Activated naive CD4-positive, alpha-beta T cell treated with Interleukin-2 at 50 U/mL for 16 hours (primary cell): Measurements from ENCODE around the gene ABI3.
A peak's percentile ranks its signal among the peaks of the same experiment; 100 is the strongest.
"Not testable (repeated sequence)": the region's sequence is repeated elsewhere in the genome, so short reads cannot be mapped to it uniquely, and the experiment has no call there.

ENCODE experiments used
- DNase-seq: peaks from one replicate; pipeline ENCODE4 v3.0.0-alpha.2; 2020

Gene ABI3

DNA sequence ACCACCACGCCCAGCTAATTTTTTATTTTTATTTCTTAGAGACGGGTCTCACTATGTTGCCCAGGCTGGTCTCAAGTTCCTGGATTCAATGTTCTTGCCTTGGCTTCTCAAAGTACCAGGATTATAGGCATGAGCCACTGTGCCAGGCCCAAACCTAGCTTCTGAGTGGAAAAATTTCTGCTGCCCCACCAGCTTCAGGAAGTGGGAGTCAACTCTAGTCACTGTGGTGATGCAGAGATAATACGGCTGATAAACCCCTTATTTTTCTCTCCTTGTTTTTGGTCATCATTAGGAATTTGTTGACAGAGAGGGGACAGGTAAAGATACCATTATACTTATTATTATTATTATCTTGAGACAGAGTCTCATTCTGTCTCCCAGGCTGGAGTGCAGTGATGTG, 47.9 kb downstream of the ABI3 start:
- DNase-seq: no peak

DNA sequence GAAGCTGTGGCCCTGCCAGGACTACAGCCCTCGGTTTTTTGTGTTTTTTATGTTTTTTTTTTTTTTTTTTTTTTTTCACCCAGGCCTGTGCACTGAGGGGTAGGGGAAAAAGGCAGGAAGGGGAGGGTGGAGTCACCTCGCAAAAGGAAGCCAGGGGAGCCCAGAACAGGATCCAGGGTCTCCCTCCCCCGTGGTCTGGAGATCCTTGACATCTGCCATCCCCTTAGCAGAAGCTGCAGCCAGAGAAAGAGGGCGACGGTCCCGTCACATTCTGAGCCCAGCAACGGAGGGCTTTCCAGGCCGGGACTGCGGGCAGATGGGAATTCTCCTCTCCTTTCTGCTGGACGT, 49.1 kb downstream of the ABI3 start:
- DNase-seq: no peak

DNA sequence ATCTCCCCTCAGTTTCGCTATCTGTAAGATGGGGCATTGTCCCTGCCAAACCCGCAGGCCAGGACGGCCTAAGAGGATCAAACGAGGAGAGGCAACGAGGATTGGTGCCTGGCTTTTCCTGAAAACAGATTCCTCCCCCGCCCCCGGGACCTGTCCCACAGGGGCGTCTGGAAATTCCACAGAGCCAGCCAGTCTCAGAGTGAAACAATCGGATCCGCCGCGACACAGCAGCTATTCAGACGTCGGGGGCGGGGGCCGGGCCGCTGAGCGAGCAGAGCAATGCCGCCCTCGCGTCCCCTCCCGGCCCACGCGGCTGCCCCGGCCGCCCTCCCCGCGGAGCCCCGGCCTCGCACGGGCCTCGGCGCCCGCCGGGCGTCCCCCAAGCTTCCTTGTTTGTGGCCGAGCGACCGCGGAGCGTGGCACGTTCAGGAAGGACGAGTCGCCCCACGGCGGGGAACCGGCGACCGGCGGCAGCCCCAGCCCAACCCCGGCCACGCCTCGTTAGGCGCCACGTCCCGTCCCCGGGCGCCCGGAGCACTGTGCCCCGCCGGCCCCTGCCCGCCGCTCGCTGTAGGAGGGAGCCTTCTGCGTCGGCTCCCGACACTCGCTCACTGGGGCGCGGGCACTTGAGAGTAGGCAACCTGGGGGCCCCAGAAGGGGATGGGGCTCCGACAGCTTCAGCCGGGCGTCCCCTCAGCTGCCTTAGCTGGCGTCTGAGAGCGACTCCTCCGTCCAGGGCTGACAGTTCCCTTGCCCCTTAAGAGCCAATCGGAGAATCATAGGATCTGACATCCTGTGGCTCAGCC, 49.7 kb downstream of the ABI3 start:
- DNase-seq: peak; percentile 61

- DNase-seq: peak; percentile 45
Observed at GRCh38 chr17:49260817-49261291, 50.3 kb downstream of the ABI3 start.

DNA sequence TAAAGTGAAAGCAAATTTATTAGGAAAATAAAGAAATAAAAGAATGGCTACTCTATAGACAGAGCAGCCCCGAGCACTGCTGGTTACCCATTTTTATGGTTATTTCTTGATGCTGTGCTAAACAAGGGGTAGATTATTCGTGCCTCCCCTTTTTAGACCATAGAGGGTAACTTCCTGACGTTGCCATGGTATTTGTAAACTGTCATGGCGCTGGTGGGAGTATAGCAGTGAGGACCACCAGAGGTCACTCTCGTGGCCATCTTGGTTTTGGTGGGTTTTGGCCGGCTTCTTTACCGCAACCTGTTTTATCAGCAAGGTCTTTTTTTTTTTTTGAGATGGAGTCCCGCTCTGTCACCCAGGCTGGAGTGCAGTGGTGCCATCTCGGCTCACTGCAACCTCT, 51.0 kb downstream of the ABI3 start:
- DNase-seq: not testable (repeated sequence)

DNA sequence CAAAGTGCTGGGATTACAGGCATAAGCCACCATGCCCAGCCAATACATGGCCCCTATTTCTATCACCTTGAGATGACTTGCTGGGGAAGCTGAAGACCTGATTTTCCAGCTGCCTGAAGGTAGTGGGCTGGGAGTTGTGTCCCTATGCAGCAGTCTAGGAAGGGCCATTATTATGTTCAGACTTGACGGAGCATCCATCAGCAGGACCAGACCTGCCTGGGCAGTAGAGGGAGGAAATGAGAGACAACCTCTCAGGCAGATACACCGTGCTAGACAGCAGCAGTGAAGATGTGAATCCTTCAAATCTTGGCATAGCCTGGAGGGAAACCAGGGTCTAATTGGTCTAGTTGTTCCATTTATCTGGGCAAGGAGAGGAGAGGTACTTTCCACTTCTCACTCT, 55.7 kb downstream of the ABI3 start:
- DNase-seq: no peak

DNA sequence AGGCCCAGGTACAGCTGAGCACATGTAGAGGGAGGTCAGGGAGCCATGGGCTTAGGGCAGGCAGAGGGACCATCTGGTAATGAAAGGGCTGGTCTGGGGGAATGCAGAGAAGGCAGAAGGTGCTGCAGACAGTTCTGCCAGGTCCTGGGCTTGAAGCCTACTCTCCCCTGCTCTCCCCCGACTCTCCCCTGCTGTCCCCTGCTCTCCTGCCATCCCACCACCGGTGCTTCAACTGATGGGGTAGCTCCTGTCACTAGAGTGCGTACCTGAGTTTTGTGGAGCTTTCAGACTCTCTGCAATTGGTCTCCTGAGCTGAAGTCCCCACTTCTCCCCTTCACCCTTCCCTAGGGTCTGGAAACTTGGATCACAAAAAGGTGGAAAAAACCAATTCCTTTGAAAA, 57.4 kb downstream of the ABI3 start:
- DNase-seq: no peak

DNA sequence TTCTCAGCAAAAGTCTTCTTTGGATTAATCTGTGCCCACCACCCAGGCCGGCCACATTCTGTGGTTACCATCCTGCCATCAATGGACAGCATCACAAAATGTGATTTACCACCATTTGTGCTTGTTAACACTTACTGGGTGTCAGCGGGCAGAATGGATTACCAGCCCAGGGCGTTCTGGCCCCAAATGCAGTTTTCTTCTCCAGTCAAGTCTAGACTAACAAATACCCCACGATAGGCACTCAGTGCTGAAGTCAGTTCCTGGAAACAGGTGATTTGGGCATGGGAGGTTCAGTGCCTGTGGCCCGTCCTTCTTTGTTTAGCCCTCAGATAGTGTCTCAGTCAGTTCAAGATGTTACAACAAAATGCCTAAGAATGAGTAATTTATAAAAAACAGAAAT, 58.8 kb downstream of the ABI3 start:
- DNase-seq: no peak
